Measurements from ENCODE around the gene GCSAML. TPM values are rescaled to one million over a fixed set of nuclear protein-coding genes. Genes with fewer than 3 reads are reported as not detected.

Gene GCSAML
- total and polyA plus RNA-seq, 9 of the 15 experiments (the other 6 are each of a cell fraction or from before 2014, with no cell fraction given) = 0.01 TPM; not detected in 8

DNA sequence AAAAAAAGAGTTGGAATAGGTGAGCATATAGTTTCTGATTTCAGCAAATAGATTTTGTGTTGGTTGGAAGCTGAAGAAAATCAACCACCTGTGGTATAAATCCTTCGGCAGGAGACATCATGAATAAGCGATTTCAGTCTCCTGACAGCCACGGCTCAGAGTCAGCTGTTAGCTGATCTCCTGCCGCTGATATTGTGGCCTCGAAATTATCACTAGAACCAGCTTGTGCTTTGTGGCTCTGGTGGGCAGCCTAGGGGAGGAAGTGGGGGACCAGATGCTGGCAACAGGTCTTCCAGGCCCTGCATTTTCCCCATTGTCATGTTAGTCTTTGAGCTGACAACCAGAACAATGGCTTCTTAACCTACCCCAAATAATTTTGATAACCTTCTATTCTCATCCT is 842 bp upstream of the GCSAML start (continued):
- TF ChIP-seq MECOM (CRISPR knock-in tag; IDR thresholded peaks at IDR 0.05) (no peak), TSC22D4 (tag; IDR thresholded peaks at IDR 0.05) (no peak), HDAC1 (IDR thresholded peaks at IDR 0.05) (no peak), TBP (optimal IDR thresholded peaks at IDR 0.05; ENCODE audit: low read depth, low read length) (no peak)
- TF ChIP-seq, protein P1, sequence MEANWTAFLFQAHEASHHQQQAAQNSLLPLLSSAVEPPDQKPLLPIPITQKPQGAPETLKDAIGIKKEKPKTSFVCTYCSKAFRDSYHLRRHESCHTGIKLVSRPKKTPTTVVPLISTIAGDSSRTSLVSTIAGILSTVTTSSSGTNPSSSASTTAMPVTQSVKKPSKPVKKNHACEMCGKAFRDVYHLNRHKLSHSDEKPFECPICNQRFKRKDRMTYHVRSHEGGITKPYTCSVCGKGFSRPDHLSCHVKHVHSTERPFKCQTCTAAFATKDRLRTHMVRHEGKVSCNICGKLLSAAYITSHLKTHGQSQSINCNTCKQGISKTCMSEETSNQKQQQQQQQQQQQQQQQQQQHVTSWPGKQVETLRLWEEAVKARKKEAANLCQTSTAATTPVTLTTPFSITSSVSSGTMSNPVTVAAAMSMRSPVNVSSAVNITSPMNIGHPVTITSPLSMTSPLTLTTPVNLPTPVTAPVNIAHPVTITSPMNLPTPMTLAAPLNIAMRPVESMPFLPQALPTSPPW (CRISPR knock-in tag; IDR thresholded peaks at IDR 0.05) = peak; percentile 65; the same call in 1 of the 2 replicates

DNA sequence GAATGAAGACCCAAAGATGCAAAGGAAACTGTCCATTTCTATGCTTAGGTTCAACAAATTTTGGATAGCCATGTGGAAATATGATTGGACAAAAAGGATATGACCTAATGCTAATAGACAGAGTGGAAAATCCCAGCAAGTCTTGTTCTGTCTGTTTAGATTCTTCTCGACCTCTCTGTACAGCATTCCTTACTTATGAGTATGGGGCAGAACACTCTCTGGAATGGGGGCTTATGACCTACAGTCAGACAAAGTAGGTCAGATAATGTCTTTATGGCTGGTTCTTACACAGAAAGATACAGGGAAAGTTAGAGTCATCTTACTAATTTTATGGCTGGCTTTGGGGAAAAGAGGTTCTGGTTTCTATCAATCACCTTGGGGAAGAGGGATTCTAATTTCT is 2.8 kb downstream of the GCSAML start:
- no peak for FAIRE-seq
- no TSS peak for BruUV-seq (replicated peaks)
- 0% methylated on average over 1 of the region's 1 CpG for WGBS (ENCODE audit: insufficient coverage, low coverage, missing lambda C conversion rate)

More for the DNA sequence above, 2.8 kb downstream of the GCSAML start:
- no peaks in the 10 kb centered on the region for H4K20me1 ChIP-seq (replicated peaks; ENCODE audit: control insufficient read depth, insufficient read depth, low read length)
- H3K4me3 ChIP-seq = no peak overlapping the region
- no peaks in the 10 kb centered on the region for H3K36me3 ChIP-seq (ENCODE audit: control insufficient read depth, insufficient read depth, low read length)
- DNase-seq (ENCODE audit: extremely low read depth in 1 of 4, low spot score in 3 of 4) (no peak), ATAC-seq (no peak)
- H3K27me3 ChIP-seq (ENCODE audit: control insufficient read depth in 2 of 2, insufficient read depth in 2 of 2, low read length in 2 of 2) = peaks cover 0 to 7% of the 10 kb centered on the region in 2 experiments; a peak in 2 of 5 replicates
- H3K27ac ChIP-seq (ENCODE audit: extremely low read depth, low read depth, low read length) = no peak overlapping the region
- in situ Hi-C loops (cut with MboI) = no loop called here
- intact Hi-C loops (cut with micrococcal nuclease) = no loop called here
- H3K79me2 ChIP-seq (ENCODE audit: control insufficient read depth, insufficient read depth, low read length) = no peaks in the 10 kb centered on the region
- H3K4me2 ChIP-seq (ENCODE audit: insufficient read depth, low read length) = no peak overlapping the region
- ChIA-PET CTCF (ENCODE audit: low intra/inter-chr PET ratio) (no interaction called here), POLR2A (no interaction called here)
- H3K9me1 ChIP-seq (ENCODE audit: control insufficient read depth, insufficient read depth, low read length) = no peaks in the 10 kb centered on the region
- peaks cover 2 to 8% of the 10 kb centered on the region in 2 experiments; a peak in 2 of 5 replicates for H3K4me1 ChIP-seq (replicated peaks in 1 of 2; ENCODE audit: control insufficient read depth in 2 of 2, insufficient read depth in 2 of 2, low read length in 2 of 2)
- H3K9ac ChIP-seq (ENCODE audit: insufficient read depth in 1 of 2, low read depth in 2 of 2, low read length in 2 of 2) = no peak overlapping the region
- no peak overlapping the region for H2AFZ ChIP-seq (ENCODE audit: low read depth, low read length)
- no peaks in the 10 kb centered on the region for H3K9me3 ChIP-seq (replicated peaks; ENCODE audit: control insufficient read depth, insufficient read depth, low read depth, low read length)
- TF ChIP-seq ZNF232 (CRISPR knock-in tag; IDR thresholded peaks at IDR 0.05) = no peak
- TF ChIP-seq, protein P2, sequence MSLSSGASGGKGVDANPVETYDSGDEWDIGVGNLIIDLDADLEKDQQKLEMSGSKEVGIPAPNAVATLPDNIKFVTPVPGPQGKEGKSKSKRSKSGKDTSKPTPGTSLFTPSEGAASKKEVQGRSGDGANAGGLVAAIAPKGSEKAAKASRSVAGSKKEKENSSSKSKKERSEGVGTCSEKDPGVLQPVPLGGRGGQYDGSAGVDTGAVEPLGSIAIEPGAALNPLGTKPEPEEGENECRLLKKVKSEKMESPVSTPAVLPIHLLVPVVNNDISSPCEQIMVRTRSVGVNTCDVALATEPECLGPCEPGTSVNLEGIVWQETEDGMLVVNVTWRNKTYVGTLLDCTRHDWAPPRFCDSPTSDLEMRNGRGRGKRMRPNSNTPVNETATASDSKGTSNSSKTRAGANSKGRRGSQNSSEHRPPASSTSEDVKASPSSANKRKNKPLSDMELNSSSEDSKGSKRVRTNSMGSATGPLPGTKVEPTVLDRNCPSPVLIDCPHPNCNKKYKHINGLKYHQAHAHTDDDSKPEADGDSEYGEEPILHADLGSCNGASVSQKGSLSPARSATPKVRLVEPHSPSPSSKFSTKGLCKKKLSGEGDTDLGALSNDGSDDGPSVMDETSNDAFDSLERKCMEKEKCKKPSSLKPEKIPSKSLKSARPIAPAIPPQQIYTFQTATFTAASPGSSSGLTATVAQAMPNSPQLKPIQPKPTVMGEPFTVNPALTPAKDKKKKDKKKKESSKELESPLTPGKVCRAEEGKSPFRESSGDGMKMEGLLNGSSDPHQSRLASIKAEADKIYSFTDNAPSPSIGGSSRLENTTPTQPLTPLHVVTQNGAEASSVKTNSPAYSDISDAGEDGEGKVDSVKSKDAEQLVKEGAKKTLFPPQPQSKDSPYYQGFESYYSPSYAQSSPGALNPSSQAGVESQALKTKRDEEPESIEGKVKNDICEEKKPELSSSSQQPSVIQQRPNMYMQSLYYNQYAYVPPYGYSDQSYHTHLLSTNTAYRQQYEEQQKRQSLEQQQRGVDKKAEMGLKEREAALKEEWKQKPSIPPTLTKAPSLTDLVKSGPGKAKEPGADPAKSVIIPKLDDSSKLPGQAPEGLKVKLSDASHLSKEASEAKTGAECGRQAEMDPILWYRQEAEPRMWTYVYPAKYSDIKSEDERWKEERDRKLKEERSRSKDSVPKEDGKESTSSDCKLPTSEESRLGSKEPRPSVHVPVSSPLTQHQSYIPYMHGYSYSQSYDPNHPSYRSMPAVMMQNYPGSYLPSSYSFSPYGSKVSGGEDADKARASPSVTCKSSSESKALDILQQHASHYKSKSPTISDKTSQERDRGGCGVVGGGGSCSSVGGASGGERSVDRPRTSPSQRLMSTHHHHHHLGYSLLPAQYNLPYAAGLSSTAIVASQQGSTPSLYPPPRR (CRISPR knock-in tag; IDR thresholded peaks at IDR 0.05; ENCODE audit: borderline replicate concordance) = no peak
